Calu3 (cell line): ENCODE results near the gene SPAM1. TPM values are rescaled to one million over a fixed set of nuclear protein-coding genes. Genes with fewer than 3 reads are reported as not detected.
A peak's percentile ranks its signal among the peaks of the same experiment; 100 is the strongest.

Experiments used
- Bru-seq: library from RNA; stranded (reverse); fragments of 400-500 nt; gene quantifications from one replicate; lab custom pipeline; 2021; lab: Mats Ljungman, UMichigan
- BruChase-seq, 2 experiments: library from RNA; stranded (reverse); fragments of 400-500 nt; gene quantifications; one replicate each; lab custom pipeline; 2021; lab: Mats Ljungman, UMichigan
- BruUV-seq: library from RNA; stranded (reverse); fragments of 400-500 nt; replicated peaks from 2 replicates; lab custom pipeline; 2021; lab: Mats Ljungman, UMichigan
- CTCF ChIA-PET: fragments of 300-600 bp; sonication (Branson Sonifier 250); formaldehyde crosslinking; loops from one replicate; lab custom pipeline; 2022; ENCODE audit warnings: antibody characterized with exemption; lab: Charles Lee
- DNase-seq: peaks from one replicate; pipeline ENCODE4 v3.0.0; 2022
- H3K27ac Mint-ChIP-seq: one replicate; pipeline ENCODE4 v1.8.0; 2022; ENCODE audit warnings: mixed read lengths; ENCODE audit not compliant: unreplicated experiment
- H3K27me3 Mint-ChIP-seq: one replicate; pipeline ENCODE4 v1.8.0; 2022; ENCODE audit warnings: mixed read lengths; ENCODE audit not compliant: unreplicated experiment
- H3K36me3 Mint-ChIP-seq: one replicate; pipeline ENCODE4 v1.8.0; 2022; ENCODE audit warnings: mild to moderate bottlenecking, moderate library complexity, mixed read lengths; ENCODE audit not compliant: insufficient read depth, unreplicated experiment
- H3K4me1 Mint-ChIP-seq: one replicate; pipeline ENCODE4 v1.8.0; 2022; ENCODE audit warnings: mild to moderate bottlenecking, low read depth, mixed read lengths; ENCODE audit not compliant: unreplicated experiment
- H3K4me3 Mint-ChIP-seq: one replicate; pipeline ENCODE4 v1.8.0; 2022; ENCODE audit warnings: mild to moderate bottlenecking, low read depth, moderate library complexity, mixed read lengths; ENCODE audit not compliant: unreplicated experiment
- H3K9me3 Mint-ChIP-seq: one replicate; pipeline ENCODE4 v1.8.0; 2022; ENCODE audit warnings: low read depth, mixed read lengths; ENCODE audit not compliant: unreplicated experiment
- intact Hi-C: fragments of 100-400 bp; cut with micrococcal nuclease; formaldehyde crosslinking; loops from one replicate; pipeline ENCODE4 v1.10.0; 2022; ENCODE audit not compliant: unreplicated experiment
- long read RNA-seq: library from polyadenylated mRNA; stranded (forward); transcript quantifications from one replicate; pipeline ENCODE4 v2.0.0, GENCODE V29; 2022
- total RNA-seq: library from RNA; stranded (reverse); gene quantifications from 2 replicates; pipeline ENCODE4 v1.2.3, GENCODE V29; 2022
- TF ChIP-seq, protein P1 (sequence below): fragments of 200-600 bp; IDR thresholded peaks from one replicate; pipeline ENCODE4 v1.8.0; 2022; ENCODE audit warnings: antibody characterized with exemption; ENCODE audit not compliant: unreplicated experiment

SPAM1 gene
- total RNA-seq (not detected in 2 replicates), Bru-seq, nascent RNA (not detected), BruChase-seq, experiment 1, labeled RNA remaining after a 6-hour chase (percentile 2 among the genes with signal in this experiment), BruChase-seq, experiment 2, labeled RNA remaining after a 2-hour chase (percentile 4 among the genes with signal in this experiment)
- long read RNA-seq, result 0 reads

DNA sequence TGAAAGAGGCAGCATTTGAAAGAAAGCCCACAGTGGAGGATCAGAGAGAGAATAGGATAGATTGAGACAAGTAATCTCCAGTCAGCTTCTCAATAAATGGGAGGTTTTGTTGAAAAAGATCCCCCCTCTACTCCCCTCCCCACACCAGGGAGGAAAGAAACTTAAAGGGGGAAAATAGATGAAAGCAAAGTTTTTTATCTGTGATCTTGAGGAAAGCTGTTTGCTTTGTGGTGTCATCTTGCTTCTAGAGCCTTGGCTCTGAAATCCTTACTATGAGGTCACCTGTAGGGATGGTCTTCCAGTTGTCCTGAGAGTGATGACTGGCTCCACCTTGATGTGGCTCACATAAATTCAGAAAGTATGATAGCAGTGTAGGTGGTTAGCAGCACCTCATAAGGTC lies at the start of gene SPAM1:
SPAM1 (plus strand) TSS at position 301 of the 400 bp plus-strand sequence. CDS start 28,330 bp downstream, outside the sequence.
- Mint-ChIP-seq H3K27me3 (no peaks in the 10 kb centered on the region), H3K4me3 (no peak within 1 kb of the TSS), H3K36me3 (no peaks in the 10 kb centered on the region), H3K4me1 (peaks cover 17% of the 10 kb centered on the region), H3K9me3 (peaks cover 5% of the 10 kb centered on the region), H3K27ac (no peak within 1 kb of the TSS)
- no TSS peak for BruUV-seq
- intact Hi-C loops, result loop anchor here (5.0 kb wide), 1 partner anchor 107 kb away; the partner anchor contains the start of gene TMEM229A
- no peak for DNase-seq
- CTCF ChIA-PET, result no interaction called here
- TF ChIP-seq, protein P1, sequence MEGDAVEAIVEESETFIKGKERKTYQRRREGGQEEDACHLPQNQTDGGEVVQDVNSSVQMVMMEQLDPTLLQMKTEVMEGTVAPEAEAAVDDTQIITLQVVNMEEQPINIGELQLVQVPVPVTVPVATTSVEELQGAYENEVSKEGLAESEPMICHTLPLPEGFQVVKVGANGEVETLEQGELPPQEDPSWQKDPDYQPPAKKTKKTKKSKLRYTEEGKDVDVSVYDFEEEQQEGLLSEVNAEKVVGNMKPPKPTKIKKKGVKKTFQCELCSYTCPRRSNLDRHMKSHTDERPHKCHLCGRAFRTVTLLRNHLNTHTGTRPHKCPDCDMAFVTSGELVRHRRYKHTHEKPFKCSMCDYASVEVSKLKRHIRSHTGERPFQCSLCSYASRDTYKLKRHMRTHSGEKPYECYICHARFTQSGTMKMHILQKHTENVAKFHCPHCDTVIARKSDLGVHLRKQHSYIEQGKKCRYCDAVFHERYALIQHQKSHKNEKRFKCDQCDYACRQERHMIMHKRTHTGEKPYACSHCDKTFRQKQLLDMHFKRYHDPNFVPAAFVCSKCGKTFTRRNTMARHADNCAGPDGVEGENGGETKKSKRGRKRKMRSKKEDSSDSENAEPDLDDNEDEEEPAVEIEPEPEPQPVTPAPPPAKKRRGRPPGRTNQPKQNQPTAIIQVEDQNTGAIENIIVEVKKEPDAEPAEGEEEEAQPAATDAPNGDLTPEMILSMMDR, result no peak

DNA sequence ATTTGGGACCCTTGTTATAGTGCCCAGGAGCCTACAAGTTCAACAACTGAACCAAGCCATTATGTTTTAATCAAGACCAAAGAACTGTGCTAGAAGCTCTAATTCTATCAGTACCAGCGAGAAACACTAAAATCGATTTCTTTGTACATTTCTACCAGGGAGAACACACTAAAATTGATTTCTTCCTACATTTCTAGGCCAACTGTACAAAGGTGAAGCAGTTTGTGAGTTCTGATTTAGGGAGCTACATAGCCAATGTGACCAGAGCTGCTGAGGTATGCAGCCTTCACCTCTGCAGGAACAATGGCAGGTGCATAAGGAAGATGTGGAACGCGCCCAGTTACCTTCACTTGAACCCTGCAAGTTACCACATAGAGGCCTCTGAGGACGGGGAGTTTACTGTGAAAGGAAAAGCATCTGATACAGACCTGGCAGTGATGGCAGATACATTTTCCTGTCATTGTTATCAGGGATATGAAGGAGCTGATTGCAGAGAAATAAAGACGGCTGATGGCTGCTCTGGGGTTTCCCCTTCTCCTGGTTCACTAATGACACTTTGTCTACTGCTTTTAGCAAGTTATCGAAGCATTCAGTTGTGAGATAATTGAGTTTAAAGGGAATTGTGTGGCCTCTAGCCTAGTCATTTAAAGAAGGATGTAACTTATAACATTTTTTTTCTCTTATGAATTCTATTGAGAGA lies 48.3 kb upstream of the SPAM1 start:
- H3K4me1 Mint-ChIP-seq, result peaks cover 23% of the 10 kb centered on the region
- H3K27me3 Mint-ChIP-seq, result no peaks in the 10 kb centered on the region
- no peak overlapping the region for H3K4me3 Mint-ChIP-seq
- no peaks in the 10 kb centered on the region for H3K36me3 Mint-ChIP-seq
- CTCF ChIA-PET, result no interaction called here
- intact Hi-C loops, result no loop called here
- no peak overlapping the region for H3K27ac Mint-ChIP-seq
- TF ChIP-seq, protein P1, result no peak
- no peaks in the 10 kb centered on the region for H3K9me3 Mint-ChIP-seq
- BruUV-seq, result no TSS peak
- no peak for DNase-seq

DNA sequence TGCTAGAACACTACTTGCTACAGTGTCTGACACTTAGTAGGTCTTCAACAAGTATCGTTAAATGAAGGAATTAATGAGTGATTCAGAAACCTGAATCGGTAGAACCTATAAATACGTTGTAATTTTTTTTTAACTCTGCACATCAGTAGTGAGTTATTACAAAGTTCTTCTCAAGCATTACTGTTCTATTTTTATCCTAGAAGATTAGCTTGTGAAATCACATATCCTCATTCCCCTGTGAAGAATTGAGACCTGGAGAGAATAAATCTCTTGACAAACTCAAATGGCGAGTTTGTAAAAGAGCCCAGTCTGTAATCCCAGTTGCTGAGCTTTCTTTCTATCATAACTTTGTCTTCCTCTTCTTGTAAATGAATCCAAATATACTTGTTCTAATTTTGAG lies 45.4 kb upstream of the SPAM1 start:
- Mint-ChIP-seq H3K36me3 (no peaks in the 10 kb centered on the region), H3K4me1 (peaks cover 8% of the 10 kb centered on the region), H3K9me3 (no peaks in the 10 kb centered on the region), H3K27ac (no peak overlapping the region), H3K4me3 (no peak overlapping the region), H3K27me3 (no peaks in the 10 kb centered on the region)
- intact Hi-C loops, result no loop called here
- CTCF ChIA-PET, result no interaction called here
- no TSS peak for BruUV-seq
- DNase-seq, result no peak
- TF ChIP-seq, protein P1, result no peak

DNA sequence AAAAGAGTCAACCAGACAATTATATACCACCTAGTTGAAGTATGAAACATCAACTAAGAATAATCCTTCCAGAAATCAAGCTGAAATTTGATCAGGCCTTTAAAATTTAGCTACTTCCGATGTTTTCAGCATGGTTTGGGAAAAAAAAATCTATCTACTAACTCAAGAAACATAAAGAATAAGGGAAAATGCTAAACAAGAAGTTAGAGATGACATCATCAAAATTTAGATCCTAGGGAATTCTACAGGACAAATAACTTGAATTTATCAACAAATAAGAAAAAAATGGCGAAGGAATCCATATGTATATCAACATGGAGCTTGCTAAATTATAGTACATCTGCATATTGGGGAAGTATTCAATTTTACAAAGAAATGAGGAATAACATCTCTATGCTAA lies 43.7 kb upstream of the SPAM1 start:
- Mint-ChIP-seq H3K36me3 (no peaks in the 10 kb centered on the region), H3K9me3 (no peaks in the 10 kb centered on the region), H3K4me1 (peaks cover 5% of the 10 kb centered on the region), H3K4me3 (no peak overlapping the region), H3K27me3 (no peaks in the 10 kb centered on the region), H3K27ac (no peak overlapping the region)
- no peak for DNase-seq
- no TSS peak for BruUV-seq
- CTCF ChIA-PET, result interaction anchor here (0.6 kb wide), 1 partner anchor 209 kb away, joined by 3 read pairs; no protein-coding TSS in a partner anchor
- intact Hi-C loops, result no loop called here
- TF ChIP-seq, protein P1, result no peak
